ENCODE data around the gene CPEB3.
"Not testable (repeated sequence)": the region's sequence is repeated elsewhere in the genome, so short reads cannot be mapped to it uniquely, and the experiment has no call there.

DNA sequence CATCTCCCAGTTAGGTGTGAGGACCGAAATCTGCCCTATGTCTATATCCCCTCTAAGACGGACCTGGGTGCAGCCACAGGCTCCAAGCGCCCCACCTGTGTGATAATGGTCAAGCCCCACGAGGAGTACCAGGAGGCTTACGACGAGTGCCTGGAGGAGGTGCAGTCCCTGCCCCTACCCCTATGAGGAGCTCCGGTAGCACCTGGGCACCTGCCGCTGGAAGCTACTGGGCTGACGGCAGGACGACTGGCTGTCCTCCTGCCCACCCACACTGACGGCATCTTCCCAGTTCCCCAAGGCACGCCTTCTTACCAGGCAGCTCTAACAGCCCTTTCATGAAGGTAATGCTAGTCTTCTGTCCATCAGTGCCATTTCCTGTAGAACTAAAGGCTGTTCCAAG is 74.3 kb downstream of the CPEB3 start:
- not testable (repeated sequence) for TF ChIP-seq BHLHE40 (IDR thresholded peaks at IDR 0.05; ENCODE audit: borderline replicate concordance); ZNF384 (IDR thresholded peaks at IDR 0.05); SP1 (IDR thresholded peaks at IDR 0.05); FOXM1 (IDR thresholded peaks at IDR 0.05; ENCODE audit: borderline replicate concordance); NFRKB (IDR thresholded peaks at IDR 0.05); HDGF (IDR thresholded peaks at IDR 0.05; ENCODE audit: borderline replicate concordance); ARNT (IDR thresholded peaks at IDR 0.05); ELF4 (IDR thresholded peaks at IDR 0.05)
- TF ChIP-seq, protein P1, sequence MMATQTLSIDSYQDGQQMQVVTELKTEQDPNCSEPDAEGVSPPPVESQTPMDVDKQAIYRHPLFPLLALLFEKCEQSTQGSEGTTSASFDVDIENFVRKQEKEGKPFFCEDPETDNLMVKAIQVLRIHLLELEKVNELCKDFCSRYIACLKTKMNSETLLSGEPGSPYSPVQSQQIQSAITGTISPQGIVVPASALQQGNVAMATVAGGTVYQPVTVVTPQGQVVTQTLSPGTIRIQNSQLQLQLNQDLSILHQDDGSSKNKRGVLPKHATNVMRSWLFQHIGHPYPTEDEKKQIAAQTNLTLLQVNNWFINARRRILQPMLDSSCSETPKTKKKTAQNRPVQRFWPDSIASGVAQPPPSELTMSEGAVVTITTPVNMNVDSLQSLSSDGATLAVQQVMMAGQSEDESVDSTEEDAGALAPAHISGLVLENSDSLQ (IDR thresholded peaks at IDR 0.05) = not testable (repeated sequence)
